Esophagus muscularis mucosa (tissue), 4 donors: ENCODE measurements around the gene PDHX. TPM values are rescaled to one million over a fixed set of nuclear protein-coding genes. Genes with fewer than 3 reads are reported as not detected.

Experiments used
- DNase-seq: peaks from one replicate; pipeline ENCODE4 v3.0.0-alpha.2; 2017; ENCODE audit errors: extremely low spot score
- H3K27ac ChIP-seq, 4 donors: fragments of 200-600 bp; sonication (generic); replicated peaks in 1 of 4; 1 replicate in 3 of 4; 2 replicates in 1 of 4; pipeline ENCODE4 v1.5.1; 2016 to 2019; ENCODE audit warnings: mild to moderate bottlenecking in 1 of 4
- H3K27me3 ChIP-seq, 4 donors: fragments of 200-600 bp; sonication (generic); one replicate each; pipeline versions ENCODE4 v1.5.1 to v1.6.0; 2016 to 2019
- H3K36me3 ChIP-seq, 4 donors: fragments of 200-600 bp; sonication (generic); one replicate each; pipeline ENCODE4 v1.5.1; 2016 to 2019
- H3K4me1 ChIP-seq, 4 donors: fragments of 200-600 bp; sonication (generic); one replicate each; pipeline ENCODE4 v1.5.1; 2016 to 2019
- H3K4me3 ChIP-seq, 4 donors: fragments of 200-600 bp; sonication (generic); 1 replicate in 2 of 4; 2 replicates in 2 of 4; pipeline ENCODE4 v1.5.1; 2016 to 2019; ENCODE audit warnings: mild to moderate bottlenecking in 4 of 4, moderate library complexity in 1 of 4
- H3K9me3 ChIP-seq, 4 donors: fragments of 200-600 bp; sonication (generic); 1 replicate in 3 of 4; 2 replicates in 1 of 4; pipeline ENCODE4 v1.5.1; 2016 to 2019
- CTCF ChIP-seq, 3 experiments: fragments of 200-600 bp in 2 of 3; fragments of 450-650 bp in 1 of 3; sonication (generic) in 2 of 3; IDR thresholded peaks; one replicate each; pipeline ENCODE4 v1.5.1; 2017 to 2019; ENCODE audit warnings: antibody characterized with exemption in 3 of 3, mild to moderate bottlenecking in 2 of 3, moderate library complexity in 1 of 3
- EP300 ChIP-seq: sonication (generic); formaldehyde crosslinking; IDR thresholded peaks from one replicate; pipeline ENCODE4 v1.6.1; 2017; ENCODE audit warnings: antibody characterized with exemption
- POLR2A ChIP-seq: fragments of 450-650 bp; IDR thresholded peaks from one replicate; pipeline ENCODE4 v1.6.1; 2017; ENCODE audit warnings: antibody characterized with exemption, moderate library complexity, mild to moderate bottlenecking, low read depth
- POLR2AphosphoS5 ChIP-seq, 2 donors: sonication (generic); formaldehyde crosslinking; IDR thresholded peaks; one replicate each; pipeline ENCODE4 v1.6.1; 2017; ENCODE audit warnings: antibody characterized with exemption in 2 of 2
- WGBS: methylation state at CpG from one replicate; pipeline ENCODE4 v1.1.5; 2018; 5-methylcytosine and 5-hydroxymethylcytosine counted together
- intact Hi-C: fragments of 100-400 bp; cut with DNase I; formaldehyde crosslinking; loops from one replicate; pipeline ENCODE4 v1.15.1; 2023
- total RNA-seq, 4 donors: library from RNA; depleted of rRNA; stranded (reverse); fragments of >200 nt; gene quantifications; one replicate each; pipeline versions ENCODE4 v1.1.0 to v1.2.1, GENCODE V29; 2016

The PDHX gene
- total RNA-seq, 4 donors from 2014 or later = 39.9 to 43.4 (median 42.1) TPM

- H3K27ac ChIP-seq = no peak overlapping the region
- intact Hi-C loops = no loop called here
- no peak for DNase-seq
- no peak for TF ChIP-seq POLR2AphosphoS5 (IDR thresholded peaks at IDR 0.05)
- TF ChIP-seq CTCF (IDR thresholded peaks at IDR 0.05) = no peak
- TF ChIP-seq POLR2A = no peak
- TF ChIP-seq EP300 = no peak
- no peaks in the 10 kb centered on the region for H3K27me3 ChIP-seq
- peaks cover 0 to 39% (median 3%) of the 10 kb centered on the region in 4 donors for H3K36me3 ChIP-seq
- H3K9me3 ChIP-seq = no peaks in the 10 kb centered on the region
- H3K4me1 ChIP-seq = no peaks in the 10 kb centered on the region
- 95% methylated on average over 3 of the region's 3 CpGs for WGBS
- H3K4me3 ChIP-seq = no peak overlapping the region
Observed at GRCh38 chr11:34877375-34877975, 38.9 kb upstream of the PDHX start.

GRCh38 chr11:34881900-34882299 lies 34.5 kb upstream of the PDHX start:
- Histone ChIP-seq H3K27me3 (no peaks in the 10 kb centered on the region), H3K4me1 (no peaks in the 10 kb centered on the region), H3K4me3 (no peak overlapping the region), H3K9me3 (no peaks in the 10 kb centered on the region), H3K36me3 (peaks cover 0 to 57% (median 19%) of the 10 kb centered on the region in 4 donors), H3K27ac (no peak overlapping the region)
- no peak for DNase-seq
- no peak for TF ChIP-seq POLR2AphosphoS5 (IDR thresholded peaks at IDR 0.05)
- no peak for TF ChIP-seq POLR2A
- TF ChIP-seq EP300 = no peak
- TF ChIP-seq CTCF (IDR thresholded peaks at IDR 0.05) = no peak
- intact Hi-C loops = no loop called here
- WGBS = 98% methylated on average over 3 of the region's 3 CpGs

DNA sequence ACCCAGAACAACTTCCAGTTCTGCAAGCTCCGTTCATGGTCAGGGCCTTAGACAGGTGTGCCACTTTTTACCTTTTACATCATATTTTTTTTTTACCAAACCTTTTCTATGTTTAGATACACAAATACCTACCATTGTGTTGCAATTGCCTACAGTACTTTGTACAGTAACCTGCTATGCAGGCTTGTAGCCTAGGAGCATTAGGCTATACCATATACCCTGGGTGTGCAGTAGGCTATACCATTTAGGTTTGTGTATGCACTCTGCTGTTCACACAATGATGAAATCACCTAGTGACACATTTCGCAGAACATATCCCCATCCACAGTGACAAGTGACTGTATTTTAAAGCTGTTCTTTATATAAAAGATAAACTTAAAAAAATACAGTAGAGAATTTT lies 29.8 kb upstream of the PDHX start:
- Histone ChIP-seq H3K4me1 (no peaks in the 10 kb centered on the region), H3K4me3 (no peak overlapping the region), H3K9me3 (no peaks in the 10 kb centered on the region), H3K27ac (no peak overlapping the region), H3K27me3 (no peaks in the 10 kb centered on the region), H3K36me3 (peaks cover 0 to 58% (median 26%) of the 10 kb centered on the region in 4 donors)
- no peak for TF ChIP-seq POLR2AphosphoS5 (IDR thresholded peaks at IDR 0.05)
- TF ChIP-seq POLR2A = no peak
- no peak for TF ChIP-seq EP300
- TF ChIP-seq CTCF (IDR thresholded peaks at IDR 0.05) = no peak
- intact Hi-C loops = no loop called here
- WGBS = 91% methylated on average over 2 of the region's 2 CpGs
- DNase-seq = no peak

DNA sequence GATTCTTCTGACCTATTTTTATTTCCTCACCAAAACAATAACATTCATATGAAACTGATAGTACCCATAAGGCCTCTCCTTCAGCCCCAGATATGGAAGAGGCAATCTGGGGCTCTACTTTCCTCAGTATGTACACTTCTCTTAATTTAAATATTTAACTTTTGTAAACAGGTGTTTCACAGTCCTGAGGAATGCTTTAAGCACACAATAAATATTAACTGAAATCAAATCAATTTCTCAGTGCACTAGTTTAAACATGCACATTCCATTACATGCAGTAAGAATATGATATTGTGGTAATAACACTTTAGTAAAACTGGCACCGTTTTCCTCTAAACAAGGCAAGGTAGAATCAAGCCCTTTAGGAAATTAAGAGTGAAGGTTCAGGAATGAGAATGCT lies 29.2 kb upstream of the PDHX start:
- 78% methylated on average over 1 of the region's 1 CpG for WGBS

More for the DNA sequence above, 29.2 kb upstream of the PDHX start:
- no peak for TF ChIP-seq CTCF (IDR thresholded peaks at IDR 0.05)
- TF ChIP-seq POLR2A = no peak
- TF ChIP-seq EP300 = no peak
- no peak for TF ChIP-seq POLR2AphosphoS5 (IDR thresholded peaks at IDR 0.05)
- Histone ChIP-seq H3K4me1 (no peaks in the 10 kb centered on the region), H3K4me3 (no peak overlapping the region), H3K27ac (no peak overlapping the region), H3K36me3 (peaks cover 0 to 51% (median 24%) of the 10 kb centered on the region in 4 donors), H3K9me3 (no peaks in the 10 kb centered on the region), H3K27me3 (no peaks in the 10 kb centered on the region)
- intact Hi-C loops = no loop called here
- no peak for DNase-seq
